Measurements from ENCODE around the gene CTNNA2.

The CTNNA2 gene

GRCh38 chr2:80560326-80560725, 1047.5 kb downstream of the CTNNA2 start:
- DNase-seq (ENCODE audit: low read depth, low spot score), result no peak
- H3K4me3 ChIP-seq (ENCODE audit: low read length), result no peak overlapping the region

DNA sequence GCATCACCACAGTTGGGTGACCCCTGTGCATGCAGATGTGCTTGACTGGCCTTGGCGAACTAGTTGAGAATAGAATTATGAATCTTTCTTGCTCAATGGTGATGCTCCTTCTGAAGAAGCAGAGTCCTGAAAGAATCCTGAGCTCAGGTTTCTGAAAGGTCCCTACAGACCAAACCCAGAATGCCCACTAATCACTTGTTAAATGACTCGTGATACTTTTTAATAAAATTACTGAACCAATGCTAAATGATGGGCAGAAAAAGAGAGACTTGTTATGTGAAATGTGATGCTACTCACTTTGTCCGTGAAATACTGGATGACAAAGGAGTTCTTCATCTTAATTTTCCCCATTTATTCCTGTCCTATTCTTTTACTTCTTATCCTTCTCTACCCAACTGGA, 1055.2 kb downstream of the CTNNA2 start:
- no peak overlapping the region for H3K4me3 ChIP-seq (ENCODE audit: low read length)
- DNase-seq (ENCODE audit: low read depth, low spot score), result no peak

GRCh38 chr2:80573167-80573566, 1060.3 kb downstream of the CTNNA2 start:
- no peak for DNase-seq (ENCODE audit: low read depth, low spot score)
- H3K4me3 ChIP-seq (ENCODE audit: low read length), result no peak overlapping the region

GRCh38 chr2:80573950-80574349, 1061.1 kb downstream of the CTNNA2 start:
- DNase-seq (ENCODE audit: low read depth, low spot score), result no peak
- H3K4me3 ChIP-seq (ENCODE audit: low read length), result no peak overlapping the region

DNA sequence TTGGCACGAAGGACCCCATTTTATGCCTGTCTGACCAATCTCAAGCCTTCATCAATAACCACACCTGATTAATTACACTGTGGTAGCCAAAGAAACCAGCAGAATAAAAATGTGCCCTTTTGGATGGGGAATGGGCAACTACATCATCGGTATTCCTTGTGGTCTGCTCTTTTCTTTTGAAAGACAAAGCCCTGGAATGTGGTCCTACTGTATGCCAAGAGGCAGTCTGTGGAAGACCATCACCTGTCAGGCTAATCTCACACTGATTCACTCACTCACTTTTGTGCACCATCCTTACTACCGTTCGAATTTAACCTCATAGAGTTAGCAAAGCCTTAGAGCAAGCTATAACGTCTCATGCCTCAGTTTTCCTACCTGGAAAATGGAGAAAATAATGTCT, 1066.9 kb downstream of the CTNNA2 start:
- DNase-seq (ENCODE audit: low read depth, low spot score), result no peak
- no peak overlapping the region for H3K4me3 ChIP-seq (ENCODE audit: low read length)

DNA sequence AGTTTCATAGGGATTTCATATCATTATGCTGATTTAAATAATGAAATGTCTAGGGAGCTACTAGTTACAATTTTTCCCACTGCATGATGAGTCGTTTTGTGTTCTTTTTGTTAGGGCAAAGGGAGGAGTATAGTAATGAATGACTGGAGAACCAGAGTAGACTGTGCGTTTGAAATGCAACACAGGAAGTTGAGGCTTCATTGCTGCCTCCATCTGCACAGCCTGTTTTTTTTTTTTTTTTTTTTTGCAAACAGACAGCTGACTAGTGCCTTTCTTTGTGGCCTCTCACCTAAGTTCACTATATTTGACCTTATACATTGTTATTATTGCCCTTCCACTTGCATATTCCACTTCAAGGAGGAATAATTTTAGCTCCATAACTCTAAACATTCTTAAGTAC, 1078.4 kb downstream of the CTNNA2 start:
- no peak overlapping the region for H3K4me3 ChIP-seq (ENCODE audit: low read length)
- DNase-seq (ENCODE audit: low read depth, low spot score), result peak; percentile 49

GRCh38 chr2:80592106-80592505, 1079.3 kb downstream of the CTNNA2 start:
- H3K4me3 ChIP-seq (ENCODE audit: low read length), result no peak overlapping the region
- no peak for DNase-seq (ENCODE audit: low read depth, low spot score)

DNA sequence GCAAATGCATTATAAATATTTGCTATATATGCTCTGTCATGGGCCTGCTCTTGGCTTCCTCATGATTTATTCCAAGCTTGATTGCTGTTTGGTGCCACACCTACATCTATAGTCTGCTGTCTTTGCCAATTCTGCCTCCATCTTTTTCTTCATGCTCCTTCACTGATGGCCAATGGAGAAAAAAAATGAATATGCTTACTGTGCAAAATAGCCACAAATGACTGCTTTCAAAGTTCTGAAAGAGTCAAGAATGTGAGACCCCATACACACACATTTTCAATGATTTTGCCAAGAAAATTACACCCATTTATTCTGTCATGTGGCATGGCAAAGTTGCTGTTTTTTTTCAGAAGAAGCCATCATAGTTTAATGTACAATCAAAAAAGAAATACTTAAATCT, 1097.3 kb downstream of the CTNNA2 start:
- H3K4me3 ChIP-seq (ENCODE audit: low read length), result no peak overlapping the region
- DNase-seq (ENCODE audit: low read depth, low spot score), result no peak

DNA sequence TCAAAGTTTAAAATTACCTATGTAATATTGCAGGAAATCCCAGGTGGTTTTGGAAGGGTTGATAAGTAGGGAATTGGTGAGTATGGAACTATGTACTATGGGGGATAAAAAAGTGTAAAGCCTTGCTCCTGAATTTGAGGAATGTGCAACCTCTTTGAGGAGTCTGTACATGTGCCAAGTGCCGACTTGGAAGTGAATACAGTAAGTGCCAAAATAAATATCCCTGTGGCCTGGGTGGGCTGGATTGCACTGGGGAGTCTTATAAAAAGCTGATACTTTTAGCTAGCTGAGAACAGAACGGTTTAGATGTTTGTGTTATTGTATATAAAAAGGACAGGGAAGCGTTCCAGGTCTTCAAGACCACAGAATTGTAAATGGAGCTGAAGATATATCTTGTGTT, 1108.8 kb downstream of the CTNNA2 start:
- no peak for DNase-seq (ENCODE audit: low read depth, low spot score)
- H3K4me3 ChIP-seq (ENCODE audit: low read length), result no peak overlapping the region

GRCh38 chr2:80624062-80624461, 1111.2 kb downstream of the CTNNA2 start:
- no peak for DNase-seq (ENCODE audit: low read depth, low spot score)
- H3K4me3 ChIP-seq (ENCODE audit: low read length), result no peak overlapping the region

DNA sequence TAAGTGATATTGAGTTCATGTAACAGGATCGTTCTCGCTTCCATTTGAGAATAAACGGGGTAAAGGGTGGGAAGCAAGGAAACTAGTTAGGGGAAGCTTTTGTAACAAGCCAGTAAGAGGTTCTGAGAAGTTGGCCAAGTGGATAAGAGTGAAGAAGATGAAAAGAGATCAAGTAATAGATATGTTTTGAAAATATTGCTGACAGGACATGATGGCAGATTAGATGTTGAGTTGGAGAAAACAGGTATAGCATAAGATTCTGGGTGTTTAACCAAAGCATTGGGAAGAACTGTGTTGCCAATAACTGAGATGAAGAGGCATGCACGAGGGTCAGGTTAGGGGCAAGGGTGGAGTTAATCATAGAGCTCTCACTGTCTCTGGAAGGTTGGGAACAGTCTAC, 1121.7 kb downstream of the CTNNA2 start:
- H3K4me3 ChIP-seq (ENCODE audit: low read length), result no peak overlapping the region
- DNase-seq (ENCODE audit: low read depth, low spot score), result no peak

GRCh38 chr2:80638783-80639182, 1125.9 kb downstream of the CTNNA2 start:
- no peak for DNase-seq (ENCODE audit: low read depth, low spot score)
- no peak overlapping the region for H3K4me3 ChIP-seq (ENCODE audit: low read length)

DNA sequence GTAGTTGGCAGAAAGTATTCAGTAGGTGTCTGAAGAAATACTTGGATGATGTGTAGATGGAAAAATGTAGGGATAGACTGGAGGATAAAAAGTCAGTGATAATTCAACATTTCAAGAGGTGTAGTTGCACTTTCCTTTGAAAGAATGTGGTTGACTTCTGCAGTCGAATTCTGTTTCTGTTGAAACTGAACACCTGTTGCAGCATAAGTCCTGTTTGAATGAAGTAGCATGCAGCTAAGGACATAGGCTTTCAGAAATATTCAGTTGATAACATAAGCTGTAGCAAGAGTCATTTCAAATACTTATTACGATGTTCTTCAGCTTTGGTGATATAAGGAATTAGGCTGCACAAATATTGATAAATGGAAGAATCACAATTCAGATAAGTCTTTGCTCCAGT, 1129.6 kb downstream of the CTNNA2 start:
- no peak for DNase-seq (ENCODE audit: low read depth, low spot score)
- H3K4me3 ChIP-seq (ENCODE audit: low read length), result no peak overlapping the region

DNA sequence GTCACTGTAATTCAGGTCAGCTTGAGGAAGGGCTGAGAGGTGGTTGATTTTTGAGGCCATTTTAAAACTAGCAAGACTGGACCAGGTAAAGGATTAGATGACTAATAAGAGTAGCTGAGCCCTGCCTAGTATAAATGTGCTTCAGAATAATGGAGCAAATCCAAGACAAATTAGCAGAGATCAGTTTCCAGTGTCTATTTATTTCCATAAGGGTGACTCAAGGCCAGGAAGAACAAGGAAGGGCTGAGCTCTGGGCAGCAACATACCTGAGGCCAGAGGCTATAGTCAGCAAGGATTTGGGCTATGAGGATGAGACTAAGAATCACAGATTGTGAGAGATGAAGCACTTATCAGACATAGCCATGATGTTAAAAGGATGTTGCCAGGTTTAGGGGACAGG, 1130.7 kb downstream of the CTNNA2 start:
- no peak overlapping the region for H3K4me3 ChIP-seq (ENCODE audit: low read length)
- no peak for DNase-seq (ENCODE audit: low read depth, low spot score)

DNA sequence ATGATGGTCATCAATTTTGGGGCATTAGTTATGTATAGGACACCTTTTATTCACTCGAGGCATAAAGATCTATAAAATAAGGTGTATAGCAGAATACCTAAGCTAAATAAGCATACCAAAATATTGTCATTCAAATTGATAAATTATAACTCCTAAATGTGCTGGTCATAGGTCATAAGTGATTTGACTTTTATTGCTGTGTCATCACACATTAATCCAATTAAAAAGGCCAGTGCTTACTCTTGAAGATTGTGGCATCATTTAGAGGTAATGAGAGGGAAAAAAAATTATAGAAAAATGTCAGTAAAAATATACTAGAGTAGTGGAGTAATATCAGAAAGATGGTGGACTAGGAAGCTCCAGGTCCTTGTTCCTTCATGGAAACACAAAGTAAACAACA, 1138.6 kb downstream of the CTNNA2 start:
- DNase-seq (ENCODE audit: low read depth, low spot score), result no peak
- no peak overlapping the region for H3K4me3 ChIP-seq (ENCODE audit: low read length)

DNA sequence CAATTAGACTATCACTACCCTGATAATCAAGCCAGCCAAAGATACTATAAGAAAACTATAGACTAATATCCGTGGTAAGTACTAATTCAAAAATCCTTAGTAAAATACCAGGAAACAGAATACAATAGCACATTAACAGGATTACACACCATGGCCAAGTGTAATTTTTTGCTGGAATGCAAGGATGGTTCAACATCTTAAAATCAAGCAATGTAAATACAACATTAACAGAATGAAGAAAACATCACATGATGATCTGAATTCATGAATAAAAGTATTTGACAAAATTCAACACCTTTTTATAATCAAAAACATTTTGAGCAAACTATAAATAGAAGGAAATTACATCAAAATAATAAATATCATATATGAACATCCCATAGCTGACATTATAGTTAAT, 1142.4 kb downstream of the CTNNA2 start:
- DNase-seq (ENCODE audit: low read depth, low spot score), result no peak
- H3K4me3 ChIP-seq (ENCODE audit: low read length), result no peak overlapping the region

GRCh38 chr2:80670763-80671162, 1157.9 kb downstream of the CTNNA2 start:
- no peak overlapping the region for H3K4me3 ChIP-seq (ENCODE audit: low read length)
- no peak for DNase-seq (ENCODE audit: low read depth, low spot score)

- no peak for DNase-seq (ENCODE audit: low read depth, low spot score)
- H3K4me3 ChIP-seq (ENCODE audit: low read length), result no peak overlapping the region
Measured at GRCh38 chr2:80687524-80687923, 1174.7 kb downstream of the CTNNA2 start.

GRCh38 chr2:80689106-80689505, 1176.3 kb downstream of the CTNNA2 start:
- no peak overlapping the region for H3K4me3 ChIP-seq (ENCODE audit: low read length)
- DNase-seq (ENCODE audit: low read depth, low spot score), result no peak

All from Jurkat, Clone E6-1 (cell line).